ENCODE measurements around the gene DGKI.

- TF ChIP-seq POLR2A (IDR thresholded peaks at IDR 0.05; ENCODE audit: low read depth) (no peak), CTCF (IDR thresholded peaks at IDR 0.05) (peak; percentile 78 to 85 (median 84)), POLR2AphosphoS5 (IDR thresholded peaks at IDR 0.05) (no peak)
Observed at GRCh38 chr7:137656227-137656849, 190.4 kb downstream of the DGKI start.
